ENCODE results near the gene ATP6V0A1. TPM values are rescaled to one million over a fixed set of nuclear protein-coding genes. Genes with fewer than 3 reads are reported as not detected.

ATP6V0A1 gene
- total and polyA plus RNA-seq, 4 donors = 31.5 to 94.6 (median 45.2) TPM

GRCh38 chr17:42520540-42520951, 61.9 kb downstream of the ATP6V0A1 start:
- TF ChIP-seq FOXA2 (IDR thresholded peaks at IDR 0.05) = no peak
- no peak for TF ChIP-seq SP1 (IDR thresholded peaks at IDR 0.05)
- no peak for TF ChIP-seq FOXA1 (IDR thresholded peaks at IDR 0.05)
- TF ChIP-seq GABPA (IDR thresholded peaks at IDR 0.05 in 1 of 2, conservative IDR thresholded peaks at IDR 0.05 in 1 of 2) = no peak
- TF ChIP-seq, protein P1, sequence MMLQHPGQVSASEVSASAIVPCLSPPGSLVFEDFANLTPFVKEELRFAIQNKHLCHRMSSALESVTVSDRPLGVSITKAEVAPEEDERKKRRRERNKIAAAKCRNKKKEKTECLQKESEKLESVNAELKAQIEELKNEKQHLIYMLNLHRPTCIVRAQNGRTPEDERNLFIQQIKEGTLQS (IDR thresholded peaks at IDR 0.05) = no peak
- TF ChIP-seq, protein P2, sequence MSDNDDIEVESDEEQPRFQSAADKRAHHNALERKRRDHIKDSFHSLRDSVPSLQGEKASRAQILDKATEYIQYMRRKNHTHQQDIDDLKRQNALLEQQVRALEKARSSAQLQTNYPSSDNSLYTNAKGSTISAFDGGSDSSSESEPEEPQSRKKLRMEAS (IDR thresholded peaks at IDR 0.05) = no peak
- TF ChIP-seq RAD21 (IDR thresholded peaks at IDR 0.05) = no peak
- TF ChIP-seq EGR1 (IDR thresholded peaks at IDR 0.05; ENCODE audit: low read depth in 2 of 2) = no peak
- TF ChIP-seq RXRA (IDR thresholded peaks at IDR 0.05) = no peak
- TF ChIP-seq, protein P3, sequence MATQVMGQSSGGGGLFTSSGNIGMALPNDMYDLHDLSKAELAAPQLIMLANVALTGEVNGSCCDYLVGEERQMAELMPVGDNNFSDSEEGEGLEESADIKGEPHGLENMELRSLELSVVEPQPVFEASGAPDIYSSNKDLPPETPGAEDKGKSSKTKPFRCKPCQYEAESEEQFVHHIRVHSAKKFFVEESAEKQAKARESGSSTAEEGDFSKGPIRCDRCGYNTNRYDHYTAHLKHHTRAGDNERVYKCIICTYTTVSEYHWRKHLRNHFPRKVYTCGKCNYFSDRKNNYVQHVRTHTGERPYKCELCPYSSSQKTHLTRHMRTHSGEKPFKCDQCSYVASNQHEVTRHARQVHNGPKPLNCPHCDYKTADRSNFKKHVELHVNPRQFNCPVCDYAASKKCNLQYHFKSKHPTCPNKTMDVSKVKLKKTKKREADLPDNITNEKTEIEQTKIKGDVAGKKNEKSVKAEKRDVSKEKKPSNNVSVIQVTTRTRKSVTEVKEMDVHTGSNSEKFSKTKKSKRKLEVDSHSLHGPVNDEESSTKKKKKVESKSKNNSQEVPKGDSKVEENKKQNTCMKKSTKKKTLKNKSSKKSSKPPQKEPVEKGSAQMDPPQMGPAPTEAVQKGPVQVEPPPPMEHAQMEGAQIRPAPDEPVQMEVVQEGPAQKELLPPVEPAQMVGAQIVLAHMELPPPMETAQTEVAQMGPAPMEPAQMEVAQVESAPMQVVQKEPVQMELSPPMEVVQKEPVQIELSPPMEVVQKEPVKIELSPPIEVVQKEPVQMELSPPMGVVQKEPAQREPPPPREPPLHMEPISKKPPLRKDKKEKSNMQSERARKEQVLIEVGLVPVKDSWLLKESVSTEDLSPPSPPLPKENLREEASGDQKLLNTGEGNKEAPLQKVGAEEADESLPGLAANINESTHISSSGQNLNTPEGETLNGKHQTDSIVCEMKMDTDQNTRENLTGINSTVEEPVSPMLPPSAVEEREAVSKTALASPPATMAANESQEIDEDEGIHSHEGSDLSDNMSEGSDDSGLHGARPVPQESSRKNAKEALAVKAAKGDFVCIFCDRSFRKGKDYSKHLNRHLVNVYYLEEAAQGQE (IDR thresholded peaks at IDR 0.05) = no peak
- TF ChIP-seq JUND (IDR thresholded peaks at IDR 0.05) = no peak
- no peak for TF ChIP-seq HNF4G (IDR thresholded peaks at IDR 0.05)
- TF ChIP-seq, protein P4, sequence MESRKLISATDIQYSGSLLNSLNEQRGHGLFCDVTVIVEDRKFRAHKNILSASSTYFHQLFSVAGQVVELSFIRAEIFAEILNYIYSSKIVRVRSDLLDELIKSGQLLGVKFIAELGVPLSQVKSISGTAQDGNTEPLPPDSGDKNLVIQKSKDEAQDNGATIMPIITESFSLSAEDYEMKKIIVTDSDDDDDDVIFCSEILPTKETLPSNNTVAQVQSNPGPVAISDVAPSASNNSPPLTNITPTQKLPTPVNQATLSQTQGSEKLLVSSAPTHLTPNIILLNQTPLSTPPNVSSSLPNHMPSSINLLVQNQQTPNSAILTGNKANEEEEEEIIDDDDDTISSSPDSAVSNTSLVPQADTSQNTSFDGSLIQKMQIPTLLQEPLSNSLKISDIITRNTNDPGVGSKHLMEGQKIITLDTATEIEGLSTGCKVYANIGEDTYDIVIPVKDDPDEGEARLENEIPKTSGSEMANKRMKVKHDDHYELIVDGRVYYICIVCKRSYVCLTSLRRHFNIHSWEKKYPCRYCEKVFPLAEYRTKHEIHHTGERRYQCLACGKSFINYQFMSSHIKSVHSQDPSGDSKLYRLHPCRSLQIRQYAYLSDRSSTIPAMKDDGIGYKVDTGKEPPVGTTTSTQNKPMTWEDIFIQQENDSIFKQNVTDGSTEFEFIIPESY (IDR thresholded peaks at IDR 0.05) = no peak
- Histone ChIP-seq H3K9ac (ENCODE audit: low read depth in 1 of 2, low read length in 2 of 2) (peak overlapping the region in 1 of 2 donors; percentile 24), H3K27ac (ENCODE audit: low read depth in 1 of 2, low read length in 2 of 2) (peak overlapping the region; percentile 79 to 90), H3K36me3 (ENCODE audit: control insufficient read depth in 4 of 4, insufficient read depth in 3 of 4, low read depth in 1 of 4, low read length in 3 of 4) (peaks cover 0 to 3% (median under 1%) of the 10 kb centered on the region in 4 donors), H3K4me1 (ENCODE audit: control insufficient read depth in 4 of 4, insufficient read depth in 4 of 4, low read length in 3 of 4) (peaks cover 4 to 44% (median 25%) of the 10 kb centered on the region in 4 donors), H3K4me3 (ENCODE audit: low read depth in 1 of 3, low read length in 3 of 3) (no peak overlapping the region), H3K27me3 (ENCODE audit: control insufficient read depth in 4 of 4, insufficient read depth in 4 of 4, low read length in 3 of 4) (no peaks in the 10 kb centered on the region), H3K9me3 (ENCODE audit: control insufficient read depth in 4 of 4, low read length in 3 of 4) (no peaks in the 10 kb centered on the region)
- WGBS = 65% methylated on average over 9 of the region's 9 CpGs
- no peak for DNase-seq (ENCODE audit: low spot score)

GRCh38 chr17:42521036-42521435, 62.4 kb downstream of the ATP6V0A1 start:
- no peak overlapping the region for H3K4me3 ChIP-seq (ENCODE audit: low read depth in 1 of 3, low read length in 3 of 3)
- no peak overlapping the region for H3K9ac ChIP-seq (ENCODE audit: low read depth in 1 of 2, low read length in 2 of 2)
- WGBS = 84% methylated on average over 8 of the region's 8 CpGs
- TF ChIP-seq, protein P4 (IDR thresholded peaks at IDR 0.05) = no peak
- no peak for TF ChIP-seq GABPA (IDR thresholded peaks at IDR 0.05 in 1 of 2, conservative IDR thresholded peaks at IDR 0.05 in 1 of 2)
- TF ChIP-seq FOXA2 (IDR thresholded peaks at IDR 0.05) = no peak
- no peak for TF ChIP-seq JUND (IDR thresholded peaks at IDR 0.05)
- TF ChIP-seq RAD21 (IDR thresholded peaks at IDR 0.05) = no peak
- TF ChIP-seq, protein P2 (IDR thresholded peaks at IDR 0.05) = no peak
- no peak for TF ChIP-seq HNF4G (IDR thresholded peaks at IDR 0.05)
- TF ChIP-seq, protein P1 (IDR thresholded peaks at IDR 0.05) = no peak
- TF ChIP-seq, protein P5, sequence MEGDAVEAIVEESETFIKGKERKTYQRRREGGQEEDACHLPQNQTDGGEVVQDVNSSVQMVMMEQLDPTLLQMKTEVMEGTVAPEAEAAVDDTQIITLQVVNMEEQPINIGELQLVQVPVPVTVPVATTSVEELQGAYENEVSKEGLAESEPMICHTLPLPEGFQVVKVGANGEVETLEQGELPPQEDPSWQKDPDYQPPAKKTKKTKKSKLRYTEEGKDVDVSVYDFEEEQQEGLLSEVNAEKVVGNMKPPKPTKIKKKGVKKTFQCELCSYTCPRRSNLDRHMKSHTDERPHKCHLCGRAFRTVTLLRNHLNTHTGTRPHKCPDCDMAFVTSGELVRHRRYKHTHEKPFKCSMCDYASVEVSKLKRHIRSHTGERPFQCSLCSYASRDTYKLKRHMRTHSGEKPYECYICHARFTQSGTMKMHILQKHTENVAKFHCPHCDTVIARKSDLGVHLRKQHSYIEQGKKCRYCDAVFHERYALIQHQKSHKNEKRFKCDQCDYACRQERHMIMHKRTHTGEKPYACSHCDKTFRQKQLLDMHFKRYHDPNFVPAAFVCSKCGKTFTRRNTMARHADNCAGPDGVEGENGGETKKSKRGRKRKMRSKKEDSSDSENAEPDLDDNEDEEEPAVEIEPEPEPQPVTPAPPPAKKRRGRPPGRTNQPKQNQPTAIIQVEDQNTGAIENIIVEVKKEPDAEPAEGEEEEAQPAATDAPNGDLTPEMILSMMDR (IDR thresholded peaks at IDR 0.05; ENCODE audit: low read depth, low read length, missing input control) = no peak
- TF ChIP-seq RXRA (IDR thresholded peaks at IDR 0.05) = no peak
- no peak for TF ChIP-seq NR2F2 (IDR thresholded peaks at IDR 0.05)
- no peak for TF ChIP-seq EGR1 (IDR thresholded peaks at IDR 0.05; ENCODE audit: low read depth in 2 of 2)
- TF ChIP-seq TAF1 (conservative IDR thresholded peaks at IDR 0.05) = no peak
- TF ChIP-seq SP1 (IDR thresholded peaks at IDR 0.05) = no peak

More at GRCh38 chr17:42521036-42521435, 62.4 kb downstream of the ATP6V0A1 start:
- H3K27me3 ChIP-seq (ENCODE audit: control insufficient read depth in 4 of 4, insufficient read depth in 4 of 4, low read length in 3 of 4) = no peaks in the 10 kb centered on the region
- peaks cover 0 to 3% (median under 1%) of the 10 kb centered on the region in 4 donors for H3K36me3 ChIP-seq (ENCODE audit: control insufficient read depth in 4 of 4, insufficient read depth in 3 of 4, low read depth in 1 of 4, low read length in 3 of 4)
- DNase-seq (ENCODE audit: low spot score) = no peak
- H3K4me1 ChIP-seq (ENCODE audit: control insufficient read depth in 4 of 4, insufficient read depth in 4 of 4, low read length in 3 of 4) = peaks cover 4 to 45% (median 25%) of the 10 kb centered on the region in 4 donors
- no peaks in the 10 kb centered on the region for H3K9me3 ChIP-seq (ENCODE audit: control insufficient read depth in 4 of 4, low read length in 3 of 4)
- peak overlapping the region; percentile 79 to 90 for H3K27ac ChIP-seq (ENCODE audit: low read depth in 1 of 2, low read length in 2 of 2)
